Measurements from ENCODE around the gene FMN1. TPM values are rescaled to one million over a fixed set of nuclear protein-coding genes. Genes with fewer than 3 reads are reported as not detected.

Gene FMN1
- total and polyA plus RNA-seq, 12 donors: 0.22 to 5.5 (median 3.3) TPM

- no peak for ATAC-seq
- H3K9me3 ChIP-seq: no peaks in the 10 kb centered on the region
- no peak for DNase-seq
- H3K4me1 ChIP-seq: no peaks in the 10 kb centered on the region
- no peak overlapping the region for H3K27ac ChIP-seq
- no peaks in the 10 kb centered on the region for H3K36me3 ChIP-seq
- no peak for TF ChIP-seq CTCF (IDR thresholded peaks at IDR 0.05)
- intact Hi-C loops (cut with DNase I): loop anchor here in 3 of 10 donors (10.0 kb wide), 2 partner anchors 156 to 164 kb away; no protein-coding TSS in a partner anchor
- WGBS, 2 donors: 62 to 71% methylated on average over 7 of the region's 7 CpGs
- no peak overlapping the region for H3K4me3 ChIP-seq
- H3K27me3 ChIP-seq: peaks cover 0 to 16% (median 0%) of the 10 kb centered on the region in 7 donors
These were observed 356.2 kb downstream of the FMN1 start for GRCh38 chr15:32838338-32838737.

- WGBS, 2 donors: 78 to 85% methylated on average over 8 of the region's 8 CpGs
- no peak for ATAC-seq
These were observed 356.6 kb downstream of the FMN1 start for GRCh38 chr15:32837935-32838334.

GRCh38 chr15:32834156-32834555, 360.4 kb downstream of the FMN1 start:
- ATAC-seq (no peak), DNase-seq (no peak)
- no peak overlapping the region for H3K4me3 ChIP-seq
- no peaks in the 10 kb centered on the region for H3K4me1 ChIP-seq
- H3K27me3 ChIP-seq: peaks cover 0 to 15% (median 0%) of the 10 kb centered on the region in 7 donors
- whole genome bisulfite sequencing, 2 donors: 41 to 52% methylated on average over 1 of the region's 1 CpG
- no peaks in the 10 kb centered on the region for H3K9me3 ChIP-seq
- intact Hi-C loops (cut with DNase I): loop anchor here in 3 of 10 donors (10.0 kb wide), 2 partner anchors 159 to 161 kb away; no protein-coding TSS in a partner anchor
- H3K27ac ChIP-seq: no peak overlapping the region
- no peaks in the 10 kb centered on the region for H3K36me3 ChIP-seq
- no peak for TF ChIP-seq CTCF (IDR thresholded peaks at IDR 0.05)

More at GRCh38 chr15:32837935-32838334, 356.6 kb downstream of the FMN1 start:
- intact Hi-C loops (cut with DNase I): loop anchor here in 3 of 10 donors (10.0 kb wide), 2 partner anchors 157 to 163 kb away; no protein-coding TSS in a partner anchor
- Histone ChIP-seq H3K9me3 (no peaks in the 10 kb centered on the region), H3K27ac (no peak overlapping the region), H3K36me3 (no peaks in the 10 kb centered on the region), H3K4me3 (no peak overlapping the region), H3K27me3 (peaks cover 0 to 18% (median 0%) of the 10 kb centered on the region in 7 donors), H3K4me1 (no peaks in the 10 kb centered on the region)
- no peak for DNase-seq
- TF ChIP-seq CTCF (IDR thresholded peaks at IDR 0.05): no peak

GRCh38 chr15:32833379-32833821, 361.1 kb downstream of the FMN1 start:
- H3K9me3 ChIP-seq: no peaks in the 10 kb centered on the region
- intact Hi-C loops (cut with DNase I): loop anchor here in 3 of 10 donors (10.0 kb wide), 2 partner anchors 159 to 161 kb away; no protein-coding TSS in a partner anchor
- DNase-seq (no peak), ATAC-seq (no peak)
- TF ChIP-seq CTCF (IDR thresholded peaks at IDR 0.05): no peak
- no peaks in the 10 kb centered on the region for H3K4me1 ChIP-seq
- H3K36me3 ChIP-seq: no peaks in the 10 kb centered on the region
- peaks cover 0 to 7% (median 0%) of the 10 kb centered on the region in 7 donors for H3K27me3 ChIP-seq
- no peak overlapping the region for H3K4me3 ChIP-seq
- WGBS, 2 donors: 83 to 86% methylated on average over 1 of the region's 1 CpG
- no peak overlapping the region for H3K27ac ChIP-seq
